Fibroblast of lung (primary cell): ENCODE data around the gene CHST8. TPM values are rescaled to one million over a fixed set of nuclear protein-coding genes. Genes with fewer than 3 reads are reported as not detected.

Experiments
- DNase-seq, 2 donors: peaks; one replicate each; pipeline versions ENCODE4 v3.0.0 to v3.0.0-alpha.2; 2010; ENCODE audit warnings: low read depth in 2 of 2
- H2AFZ ChIP-seq: 2 replicates; pipeline ENCODE4 v1.5.1; 2012; ENCODE audit warnings: low read length, control low read depth, inconsistent platforms
- H3K27ac ChIP-seq: 2 replicates; pipeline ENCODE4 v1.5.1; 2011; ENCODE audit warnings: low read length, control low read depth; ENCODE audit not compliant: insufficient read depth
- H3K27me3 ChIP-seq: 2 replicates; pipeline ENCODE4 v1.5.1; 2011; ENCODE audit warnings: mild to moderate bottlenecking, low read length; ENCODE audit not compliant: control insufficient read depth, insufficient read depth
- H3K36me3 ChIP-seq: 2 replicates; pipeline ENCODE4 v1.5.1; 2011; ENCODE audit warnings: low read length; ENCODE audit not compliant: control insufficient read depth, insufficient read depth
- H3K4me1 ChIP-seq: 2 replicates; pipeline ENCODE4 v1.5.1; 2011; ENCODE audit warnings: low read length; ENCODE audit not compliant: control insufficient read depth, insufficient read depth; ENCODE audit errors: extremely low read depth
- H3K4me2 ChIP-seq: 2 replicates; pipeline ENCODE4 v1.5.1; 2011; ENCODE audit warnings: low read length, control low read depth; ENCODE audit not compliant: insufficient read depth; ENCODE audit errors: extremely low read depth
- H3K4me3 ChIP-seq, 4 experiments: fragments of 200-600 bp in 1 of 4; sonication (generic) in 1 of 4; replicated peaks in 1 of 4; 2 replicates each; pipeline ENCODE4 v1.5.1; 2011 to 2016; ENCODE audit warnings: low read length in 4 of 4, low read depth in 3 of 4, mild to moderate bottlenecking in 3 of 4, control low read depth in 2 of 4, inconsistent platforms in 1 of 4, mixed read lengths in 1 of 4; ENCODE audit not compliant: insufficient read depth in 1 of 4; ENCODE audit errors: control extremely low read depth in 1 of 4
- H3K79me2 ChIP-seq: 2 replicates; pipeline ENCODE4 v1.5.1; 2012; ENCODE audit warnings: mild to moderate bottlenecking, low read length, inconsistent platforms; ENCODE audit not compliant: control insufficient read depth, insufficient read depth
- H3K9ac ChIP-seq: 2 replicates; pipeline ENCODE4 v1.5.1; 2011; ENCODE audit warnings: mild to moderate bottlenecking, low read length, control low read depth; ENCODE audit not compliant: insufficient read depth
- H3K9me3 ChIP-seq: 2 replicates; pipeline ENCODE4 v1.5.1; 2012; ENCODE audit warnings: low read depth, low read length; ENCODE audit not compliant: control insufficient read depth, insufficient read depth
- H4K20me1 ChIP-seq: 2 replicates; pipeline ENCODE4 v1.5.1; 2011; ENCODE audit warnings: low read length; ENCODE audit not compliant: control insufficient read depth, insufficient read depth; ENCODE audit errors: extremely low read depth
- CTCF ChIP-seq, 2 donors: IDR thresholded peaks in 1 of 2; conservative IDR thresholded peaks in 1 of 2; 1 replicate in 1 of 2; 2 replicates in 1 of 2; pipeline ENCODE4 v1.5.1; 2011 to 2012; ENCODE audit warnings: low read length in 2 of 2, control low read depth in 1 of 2, inconsistent platforms in 1 of 2, low read depth in 1 of 2, mild to moderate bottlenecking in 1 of 2
- EZH2 ChIP-seq: IDR thresholded peaks from 2 replicates; pipeline ENCODE4 v1.5.1; 2012; ENCODE audit warnings: low read length, control low read depth, mild to moderate bottlenecking; ENCODE audit errors: missing control alignments
- polyA plus RNA-seq, 2 donors: library from polyadenylated mRNA; depleted of rRNA in 1 of 2; stranded (reverse) in 1 of 2; unstranded in 1 of 2; fragments of >200 nt; gene quantifications; 2 replicates each; pipeline ENCODE4 v1.2.1, GENCODE V29; 2011 to 2012; ENCODE audit warnings: missing spikeins in 1 of 2
- total RNA-seq: library from RNA; depleted of rRNA; stranded (reverse); fragments of >200 nt; gene quantifications from 2 replicates; pipeline ENCODE4 v1.2.1, GENCODE V29; 2014

Gene CHST8
- total and polyA plus RNA-seq, 2 donors (not counting 1 experiment from before 2014, with no cell fraction given), result not detected

DNA sequence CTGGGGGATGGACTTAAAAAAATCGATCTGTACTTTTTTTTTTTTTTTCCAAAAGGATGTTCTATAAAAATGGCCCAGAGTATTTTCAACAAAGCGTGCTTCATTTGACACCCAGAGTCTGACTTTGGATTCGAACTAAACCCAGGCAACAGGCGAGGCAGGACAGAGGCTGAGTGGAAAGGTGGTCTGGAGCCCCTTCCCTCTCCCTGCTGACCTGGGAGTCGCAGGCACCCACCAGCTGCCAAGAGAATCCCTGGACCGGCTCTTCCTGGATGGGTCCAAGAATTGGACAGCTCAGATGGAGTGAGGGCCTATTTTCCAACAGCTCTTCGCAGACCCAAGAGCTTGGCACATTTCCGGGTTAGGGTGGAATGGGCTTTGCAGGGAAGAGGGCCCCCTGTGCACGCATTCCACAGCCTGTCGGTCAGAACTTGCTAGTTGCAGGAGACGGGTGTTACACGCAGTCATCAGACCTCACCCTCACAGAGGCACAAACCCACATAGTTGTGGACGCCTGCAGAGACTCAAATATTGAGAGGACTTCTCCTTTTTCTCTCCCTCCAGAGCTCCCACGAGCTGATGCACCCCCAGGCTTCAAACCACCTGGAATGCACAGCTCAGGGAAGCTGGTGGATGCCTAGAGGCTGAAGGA lies 190.1 kb downstream of the CHST8 start:
- Histone ChIP-seq H3K27me3 (no peaks in the 10 kb centered on the region), H3K4me1 (no peaks in the 10 kb centered on the region), H3K4me3 (no peak overlapping the region), H3K27ac (no peak overlapping the region), H2AFZ (no peak overlapping the region), H3K79me2 (no peaks in the 10 kb centered on the region), H4K20me1 (no peaks in the 10 kb centered on the region), H3K36me3 (no peaks in the 10 kb centered on the region), H3K4me2 (no peak overlapping the region), H3K9me3 (no peaks in the 10 kb centered on the region), H3K9ac (no peak overlapping the region)
- TF ChIP-seq EZH2, result no peak
- TF ChIP-seq CTCF (conservative IDR thresholded peaks at IDR 0.05 in 1 of 2, IDR thresholded peaks at IDR 0.05 in 1 of 2; ENCODE audit: low read depth in 1 of 2, low read length in 2 of 2), result no peak
- DNase-seq, result no peak

- Histone ChIP-seq H3K27me3 (no peaks in the 10 kb centered on the region), H3K27ac (no peak overlapping the region), H4K20me1 (no peaks in the 10 kb centered on the region), H3K9me3 (no peaks in the 10 kb centered on the region), H3K9ac (no peak overlapping the region), H3K36me3 (no peaks in the 10 kb centered on the region), H3K4me1 (no peaks in the 10 kb centered on the region), H3K4me2 (no peak overlapping the region), H3K4me3 (no peak overlapping the region), H2AFZ (no peak overlapping the region), H3K79me2 (no peaks in the 10 kb centered on the region)
- no peak for DNase-seq
- TF ChIP-seq CTCF (conservative IDR thresholded peaks at IDR 0.05 in 1 of 2, IDR thresholded peaks at IDR 0.05 in 1 of 2; ENCODE audit: low read depth in 1 of 2, low read length in 2 of 2) (peak in 1 of 2 donors; percentile 2), EZH2 (no peak)
Observed at GRCh38 chr19:33812388-33813330, 190.9 kb downstream of the CHST8 start.

DNA sequence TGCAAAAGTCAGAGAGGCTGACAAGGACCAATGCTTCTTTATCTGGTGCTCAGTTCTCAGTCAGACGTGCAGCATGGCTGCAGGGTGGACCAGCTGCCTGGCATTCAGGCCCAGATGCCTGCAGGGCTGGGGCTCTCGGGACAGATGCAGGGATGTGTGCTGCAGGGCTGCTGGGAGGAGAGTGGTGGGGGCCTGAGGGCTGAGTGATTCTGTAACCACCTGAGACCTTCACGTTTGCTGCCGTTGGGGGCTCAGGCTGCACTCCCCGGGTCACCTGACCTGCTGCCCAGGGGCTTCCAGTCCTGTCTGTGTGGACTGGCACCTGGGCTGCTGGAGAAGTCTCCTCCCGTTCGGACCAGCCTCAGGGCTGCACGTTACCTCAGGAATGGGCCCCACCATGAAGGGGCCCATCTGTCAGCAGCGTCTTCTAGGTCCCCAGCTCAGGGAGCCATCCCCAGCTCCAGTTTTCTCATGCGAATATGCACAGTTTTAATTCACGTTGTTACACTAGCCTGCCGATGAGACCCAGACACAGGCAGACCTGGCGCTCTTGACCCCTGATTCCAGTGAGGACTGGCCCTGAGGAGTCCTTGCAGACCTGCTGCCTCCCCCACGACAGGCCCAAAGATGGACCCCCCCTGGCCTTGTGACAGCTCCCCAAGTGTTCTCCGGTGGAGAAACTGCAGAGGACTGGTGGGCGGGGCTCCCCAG lies 191.8 kb downstream of the CHST8 start:
- H2AFZ ChIP-seq, result no peak overlapping the region
- no peak overlapping the region for H3K27ac ChIP-seq
- no peaks in the 10 kb centered on the region for H4K20me1 ChIP-seq
- H3K79me2 ChIP-seq, result no peaks in the 10 kb centered on the region
- TF ChIP-seq EZH2, result no peak
- TF ChIP-seq CTCF (conservative IDR thresholded peaks at IDR 0.05 in 1 of 2, IDR thresholded peaks at IDR 0.05 in 1 of 2; ENCODE audit: low read depth in 1 of 2, low read length in 2 of 2), result no peak
- H3K27me3 ChIP-seq, result no peaks in the 10 kb centered on the region
- H3K9ac ChIP-seq, result no peak overlapping the region
- DNase-seq, result no peak
- H3K36me3 ChIP-seq, result no peaks in the 10 kb centered on the region
- no peak overlapping the region for H3K4me3 ChIP-seq
- H3K4me2 ChIP-seq, result no peak overlapping the region
- no peaks in the 10 kb centered on the region for H3K9me3 ChIP-seq
- no peaks in the 10 kb centered on the region for H3K4me1 ChIP-seq
